GM18907 (cell line): ENCODE results near the gene RIN3.
A peak's percentile ranks its signal among the peaks of the same experiment; 100 is the strongest.
"Not testable (repeated sequence)": the region's sequence is repeated elsewhere in the genome, so short reads cannot be mapped to it uniquely, and the experiment has no call there.

ENCODE experiments used
- ATAC-seq: cut with Tn5 transposase; IDR thresholded peaks from one replicate; pipeline ENCODE4 v1.9.1; 2021; ENCODE audit warnings: mild to moderate bottlenecking, moderate library complexity; ENCODE audit not compliant: unreplicated experiment

Gene RIN3

GRCh38 chr14:92527721-92528120 lies 14.1 kb downstream of the RIN3 start:
- no peak for ATAC-seq

- no peak for ATAC-seq
Observed at GRCh38 chr14:92528486-92529100, 15.0 kb downstream of the RIN3 start.

- no peak for ATAC-seq
Observed at GRCh38 chr14:92529903-92530302, 16.3 kb downstream of the RIN3 start.

- ATAC-seq: no peak
Observed at GRCh38 chr14:92531106-92531873, 17.7 kb downstream of the RIN3 start.

GRCh38 chr14:92532490-92533163 lies 19.0 kb downstream of the RIN3 start:
- ATAC-seq: no peak

- ATAC-seq: no peak
Observed at GRCh38 chr14:92534932-92535643, 21.5 kb downstream of the RIN3 start.

- not testable (repeated sequence) for ATAC-seq
Observed at GRCh38 chr14:92536231-92536630, 22.6 kb downstream of the RIN3 start.

GRCh38 chr14:92538412-92538985 lies 24.9 kb downstream of the RIN3 start:
- peak; percentile 70 for ATAC-seq

GRCh38 chr14:92539419-92539818 lies 25.8 kb downstream of the RIN3 start:
- ATAC-seq: no peak

- ATAC-seq: peak; percentile 30
Observed at GRCh38 chr14:92539875-92540274, 26.3 kb downstream of the RIN3 start.

GRCh38 chr14:92540472-92541048 lies 27.0 kb downstream of the RIN3 start:
- ATAC-seq: peak; percentile 42

- ATAC-seq: no peak
Observed at GRCh38 chr14:92542766-92543554, 29.4 kb downstream of the RIN3 start.

GRCh38 chr14:92544051-92544720 lies 30.6 kb downstream of the RIN3 start:
- no peak for ATAC-seq

GRCh38 chr14:92546347-92547053 lies 32.9 kb downstream of the RIN3 start:
- no peak for ATAC-seq

GRCh38 chr14:92549105-92549858 lies 35.7 kb downstream of the RIN3 start:
- no peak for ATAC-seq

GRCh38 chr14:92549859-92550230 lies 36.3 kb downstream of the RIN3 start:
- ATAC-seq: no peak

- peak; percentile 71 for ATAC-seq
Observed at GRCh38 chr14:92551044-92551841, 37.7 kb downstream of the RIN3 start.
